Activated CD8-positive, alpha-beta memory T cell treated with anti-CD3 and anti-CD28 coated beads, Interleukin-2, amount 50 U/mL, for 4 hours (primary cell): ENCODE measurements around the gene DOK1.

Experiments used
- DNase-seq: peaks from one replicate; pipeline ENCODE4 v3.0.0-alpha.2; 2020

DOK1 gene

GRCh38 chr2:74553892-74554819 lies at the start of gene DOK1, which contains the start of gene LOXL3:
DOK1 (plus strand) TSS chr2:74554720; CDS start chr2:74554755, 35 bp downstream.
LOXL3 (minus strand) TSS chr2:74553942; CDS start chr2:74552634, 1,308 bp downstream.
- DNase-seq: peak; percentile 79

DNA sequence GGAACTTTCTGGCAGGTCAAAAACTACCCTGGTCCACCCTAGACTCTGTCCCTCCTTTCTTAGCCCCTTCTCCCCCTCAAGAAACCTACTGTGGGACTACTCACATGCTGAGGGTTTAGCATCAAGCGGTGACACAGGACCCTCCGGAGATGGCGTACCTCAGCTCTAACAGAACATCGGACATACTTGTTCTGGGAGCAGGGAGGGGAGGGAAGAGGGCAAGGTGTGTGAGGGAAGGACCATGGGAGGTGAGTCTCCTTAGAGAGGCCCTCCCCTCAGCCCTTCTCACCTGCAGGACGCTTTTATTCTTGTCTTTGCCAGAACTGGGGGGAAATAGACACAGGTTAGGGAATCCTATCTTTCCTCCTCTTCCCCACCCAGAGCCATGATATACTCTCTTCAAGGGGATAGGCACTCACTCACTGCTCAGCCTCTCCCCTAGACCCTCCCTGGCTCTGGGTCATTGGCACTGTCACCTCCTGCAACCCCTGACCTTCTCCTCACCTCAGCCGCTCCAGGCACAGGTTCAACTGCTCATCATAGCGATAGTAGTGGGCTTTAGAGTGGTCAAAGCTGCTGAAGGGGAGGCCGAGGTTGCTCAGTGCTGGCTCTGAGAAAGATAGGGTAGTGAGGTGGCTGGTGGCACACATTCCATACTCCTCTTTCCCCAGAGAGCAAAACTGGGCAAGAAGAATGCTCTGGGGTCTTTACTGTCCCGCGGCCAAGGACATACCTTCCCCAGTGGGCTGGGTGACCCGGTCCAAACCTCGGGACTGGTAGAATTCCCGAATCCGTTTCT lies 48.9 kb upstream of the DOK1 start:
- no peak for DNase-seq

GRCh38 chr2:74507145-74507925 lies 47.2 kb upstream of the DOK1 start, which contains the start of gene PCGF1:
PCGF1 (minus strand) TSS chr2:74507695; CDS start chr2:74507668, 27 bp downstream.
- DNase-seq: peak; percentile 100

GRCh38 chr2:74507926-74508520 lies 46.5 kb upstream of the DOK1 start:
- peak; percentile 38 for DNase-seq

DNA sequence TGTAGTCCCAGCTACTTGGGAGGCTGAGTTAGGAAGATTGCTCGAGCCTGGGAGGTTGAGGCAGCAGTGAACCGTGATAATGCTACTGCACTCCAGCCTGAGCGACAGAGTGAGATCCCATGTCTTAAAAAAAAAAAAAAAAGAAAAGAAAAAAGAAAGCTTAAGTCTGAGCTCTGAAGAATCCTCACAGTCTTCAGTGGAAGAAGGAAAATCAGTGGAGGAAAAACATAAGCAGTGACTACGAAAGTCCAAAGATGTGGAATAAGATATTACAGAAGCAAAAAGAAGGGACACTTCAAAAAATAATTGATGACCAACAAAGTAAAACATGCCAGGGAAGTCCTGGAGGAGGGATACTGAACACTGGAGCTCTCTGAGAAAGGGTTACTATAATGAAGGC lies 44.2 kb upstream of the DOK1 start:
- DNase-seq: no peak

- DNase-seq: no peak
Observed at GRCh38 chr2:74511104-74511989, 43.2 kb upstream of the DOK1 start.

- no peak for DNase-seq
Observed at GRCh38 chr2:74512744-74513604, 41.5 kb upstream of the DOK1 start.

DNA sequence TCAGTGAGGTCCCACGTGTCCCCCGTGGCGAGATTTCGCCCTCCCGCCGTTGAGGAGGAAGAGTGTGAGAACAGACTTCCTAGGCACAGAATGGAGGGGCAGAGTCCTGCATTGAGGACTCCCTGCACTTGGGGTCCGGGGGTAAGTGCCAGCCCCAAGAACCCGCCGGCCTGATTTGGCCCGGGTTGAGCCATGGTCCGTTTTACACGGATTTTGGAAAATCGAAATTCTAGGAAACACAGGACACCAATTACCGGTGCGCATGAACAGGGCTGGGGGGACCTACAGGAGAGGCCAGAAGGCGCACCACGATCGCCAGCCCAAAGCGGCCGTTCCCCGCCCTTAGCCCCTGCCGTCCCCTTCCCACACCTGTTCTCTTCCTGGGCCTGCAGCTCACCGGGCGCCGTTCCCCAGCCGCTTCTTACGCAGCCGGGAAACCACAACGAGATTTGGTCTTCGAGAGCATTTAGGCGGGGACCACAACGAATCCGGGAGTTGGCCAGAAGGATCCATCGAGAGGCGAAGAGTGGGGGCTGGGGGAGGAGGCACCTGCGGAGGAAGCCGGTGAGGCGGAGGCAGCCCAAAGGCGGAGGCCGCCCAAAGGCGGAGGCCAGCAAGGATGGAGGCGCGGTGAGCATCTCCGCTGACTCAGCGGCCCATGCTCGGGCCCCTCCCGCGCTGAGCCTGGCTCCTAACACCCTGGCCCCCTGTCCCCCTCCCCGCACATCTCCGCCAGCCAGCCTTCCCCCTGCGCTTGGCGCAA lies 40.7 kb upstream of the DOK1 start:
- no peak for DNase-seq

- DNase-seq: no peak
Observed at GRCh38 chr2:74514368-74515270, 39.9 kb upstream of the DOK1 start, which contains the start of gene TLX2. TLX2 (plus strand) TSS chr2:74514450; CDS start chr2:74514807, 357 bp downstream.

GRCh38 chr2:74515271-74515980 lies 39.1 kb upstream of the DOK1 start:
- no peak for DNase-seq

DNA sequence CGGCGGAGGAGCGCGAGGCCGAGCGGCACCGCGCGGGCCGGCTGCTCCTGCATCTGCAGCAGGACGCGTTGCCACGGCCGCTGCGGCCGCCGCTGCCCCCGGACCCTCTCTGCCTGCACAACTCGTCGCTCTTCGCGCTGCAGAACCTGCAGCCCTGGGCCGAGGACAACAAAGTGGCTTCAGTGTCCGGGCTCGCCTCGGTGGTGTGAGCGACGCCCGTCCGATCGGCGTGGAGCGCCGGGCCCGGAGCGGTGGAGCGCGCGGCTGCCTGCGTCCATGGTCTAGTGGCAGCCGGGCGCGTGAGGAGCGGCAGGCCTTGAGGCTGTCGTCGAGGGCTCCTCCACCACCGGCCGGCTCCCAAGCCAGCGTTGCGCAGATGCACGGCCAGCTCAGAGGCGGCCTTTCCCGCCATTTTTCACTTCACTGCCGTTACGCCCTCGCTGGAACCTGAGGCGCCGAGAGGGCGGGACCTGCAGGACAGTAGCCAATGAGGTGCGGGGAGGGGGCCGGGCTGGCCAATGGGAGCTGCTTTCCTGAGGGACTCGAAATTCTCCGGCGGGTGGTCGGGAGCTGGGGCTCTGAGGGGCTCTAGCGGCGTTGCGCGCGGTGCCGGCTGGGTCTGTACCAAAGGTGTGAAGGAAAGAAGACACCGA lies 38.4 kb upstream of the DOK1 start:
- peak; percentile 78 for DNase-seq

GRCh38 chr2:74516650-74517049 lies 37.9 kb upstream of the DOK1 start:
- no peak for DNase-seq

DNA sequence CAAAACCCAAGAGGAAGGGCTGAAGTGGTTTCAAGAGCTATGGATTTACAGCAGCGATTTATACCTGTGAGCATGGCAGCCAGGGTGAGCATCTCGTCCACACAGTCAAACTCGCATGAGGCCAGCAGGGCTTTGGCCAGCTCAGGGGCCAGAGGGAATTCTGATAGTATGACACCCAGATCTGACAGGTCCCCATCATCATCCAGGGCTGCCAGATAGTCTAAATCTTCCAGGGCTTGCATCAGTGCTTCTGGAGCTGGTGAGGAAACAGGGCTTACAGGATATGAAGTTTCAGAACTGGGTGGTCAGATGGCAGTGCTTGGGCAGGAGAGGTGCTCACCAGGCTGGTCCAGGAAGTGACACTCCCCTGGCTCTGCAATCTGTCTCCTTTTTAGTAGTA lies 32.0 kb upstream of the DOK1 start:
- DNase-seq: no peak

DNA sequence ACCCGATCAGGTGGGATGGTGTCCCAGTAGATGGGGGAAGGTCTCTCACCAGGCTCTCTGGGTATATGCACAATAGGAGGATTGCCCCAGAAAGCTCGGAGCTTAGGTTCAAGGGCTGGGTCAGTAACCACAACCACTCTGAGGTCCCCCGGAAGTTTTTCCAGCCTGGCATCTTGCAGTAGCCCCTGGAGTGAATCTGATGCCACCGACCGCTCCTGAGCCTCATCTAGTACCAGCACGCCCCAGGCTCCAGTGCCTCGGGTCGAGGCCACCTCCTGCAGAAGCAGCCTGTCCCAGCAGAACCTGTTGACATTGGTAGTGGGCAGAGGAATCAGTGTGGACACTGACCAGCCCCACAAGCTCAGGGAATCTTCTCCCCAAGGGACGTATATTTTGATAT lies 30.5 kb upstream of the DOK1 start:
- DNase-seq: no peak

DNA sequence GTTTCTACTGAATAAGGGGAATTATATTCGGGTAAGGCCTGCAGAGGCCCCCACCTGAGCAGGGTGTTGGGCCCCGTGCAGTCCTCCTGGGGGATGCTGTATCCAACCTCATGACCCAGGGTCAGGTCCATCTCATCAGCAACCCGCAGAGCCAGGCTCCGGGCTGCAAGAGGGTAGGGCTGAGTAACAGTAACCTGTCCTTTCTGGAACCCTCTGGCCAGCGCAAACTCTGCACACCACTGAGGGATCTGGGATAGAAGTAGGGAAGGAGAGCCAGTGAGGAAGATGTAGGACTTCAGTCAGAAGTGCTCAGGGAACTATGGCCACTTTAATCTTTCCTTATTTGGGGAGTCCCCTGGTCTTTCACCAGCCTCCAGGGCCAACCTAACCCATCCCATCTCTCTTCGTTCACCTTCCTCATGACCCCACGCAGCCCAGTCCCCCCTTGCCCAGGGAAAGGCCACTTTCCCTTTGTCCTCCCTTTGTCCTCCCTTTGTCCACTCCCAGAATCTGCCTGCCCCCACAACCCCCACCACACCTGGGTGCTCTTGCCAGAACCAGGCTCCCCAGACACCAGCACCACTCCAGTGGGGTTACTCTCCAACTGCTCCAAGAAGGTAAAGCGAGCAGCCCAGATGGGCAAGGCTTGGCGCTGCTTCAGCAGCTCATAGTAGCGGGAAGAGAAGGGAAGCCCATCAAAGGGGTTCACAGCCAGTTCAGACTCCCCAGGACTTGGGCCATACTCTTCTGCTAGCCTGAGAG lies 29.4 kb upstream of the DOK1 start:
- no peak for DNase-seq
